Hair follicle dermal papilla cell (primary cell): ENCODE results near the gene GPRC5D. TPM values are rescaled to one million over a fixed set of nuclear protein-coding genes. Genes with fewer than 3 reads are reported as not detected.

Experiments used
- small RNA-seq: library from RNA; depleted of rRNA; stranded (forward); fragments of <200 nt; gene quantifications from one replicate; pipeline ENCODE3, GENCODE V24; 2012
- total RNA-seq: library from RNA; depleted of rRNA; stranded (reverse); fragments of >200 nt; gene quantifications from 2 replicates; pipeline ENCODE4 v1.2.3, GENCODE V29; 2012

GPRC5D gene
- not detected in 2 replicates for total RNA-seq

DNA sequence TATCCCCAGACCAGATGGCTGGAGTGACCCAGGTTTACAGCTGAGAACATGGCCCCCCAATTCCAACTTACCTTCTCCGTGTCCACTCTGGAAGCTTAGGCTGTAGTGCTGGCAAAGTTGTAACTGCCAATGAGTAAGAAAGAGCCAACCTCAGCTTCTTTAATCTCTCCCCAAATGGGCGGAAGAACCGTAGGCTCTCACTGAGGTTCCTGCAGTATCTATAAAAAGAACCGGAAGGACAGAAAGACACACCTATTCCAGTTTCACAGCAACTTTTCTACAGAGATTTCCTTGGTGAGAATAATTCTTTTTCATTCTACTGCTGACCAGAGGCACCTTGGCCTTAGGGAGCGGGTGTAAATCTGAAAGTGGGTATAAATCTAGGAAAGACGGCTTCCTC, at the start of gene GPRC5D:
Gene GPRC5D (minus strand): TSS at position 135 of the 400 bp plus-strand sequence. CDS start 1,786 bp downstream, outside the sequence.

DNA sequence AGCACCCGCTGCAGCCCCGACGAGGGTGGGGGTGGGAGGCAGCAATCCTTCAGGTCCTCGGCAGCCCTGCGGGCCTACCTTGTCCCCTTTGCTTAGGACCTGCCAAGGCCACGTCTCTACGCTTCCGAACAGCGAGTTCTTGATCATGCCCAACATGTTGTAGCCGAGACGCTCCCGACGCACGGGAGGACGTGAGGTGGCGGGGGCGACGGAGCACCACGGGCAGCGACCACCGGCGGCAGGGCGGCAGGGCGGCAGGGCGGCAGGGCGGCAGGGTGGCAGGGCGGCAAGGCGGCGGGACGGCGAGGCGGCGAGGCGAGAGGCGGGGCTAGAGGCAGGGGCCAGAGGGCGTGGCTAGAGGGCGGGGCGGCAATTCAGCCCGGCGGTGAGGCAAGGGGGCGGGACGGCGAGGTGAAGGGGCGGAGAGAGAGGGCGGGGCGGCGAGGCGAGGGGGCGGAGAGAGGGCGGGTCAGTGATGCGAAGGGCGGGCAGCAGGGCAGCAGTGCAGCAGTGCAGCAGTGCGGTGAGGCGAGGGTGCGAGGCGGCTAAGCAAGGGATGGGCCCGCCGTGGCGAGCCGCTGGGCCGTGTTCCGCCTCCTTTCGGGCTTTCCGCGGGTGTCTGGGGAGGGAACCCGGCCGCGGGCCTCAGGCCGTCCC, 48.1 kb upstream of the GPRC5D start, which contains the start of gene HEBP1:
Gene HEBP1 (minus strand): TSS at position 307 of the 657 bp plus-strand sequence. CDS start 151 bp downstream, at position 156.

DNA sequence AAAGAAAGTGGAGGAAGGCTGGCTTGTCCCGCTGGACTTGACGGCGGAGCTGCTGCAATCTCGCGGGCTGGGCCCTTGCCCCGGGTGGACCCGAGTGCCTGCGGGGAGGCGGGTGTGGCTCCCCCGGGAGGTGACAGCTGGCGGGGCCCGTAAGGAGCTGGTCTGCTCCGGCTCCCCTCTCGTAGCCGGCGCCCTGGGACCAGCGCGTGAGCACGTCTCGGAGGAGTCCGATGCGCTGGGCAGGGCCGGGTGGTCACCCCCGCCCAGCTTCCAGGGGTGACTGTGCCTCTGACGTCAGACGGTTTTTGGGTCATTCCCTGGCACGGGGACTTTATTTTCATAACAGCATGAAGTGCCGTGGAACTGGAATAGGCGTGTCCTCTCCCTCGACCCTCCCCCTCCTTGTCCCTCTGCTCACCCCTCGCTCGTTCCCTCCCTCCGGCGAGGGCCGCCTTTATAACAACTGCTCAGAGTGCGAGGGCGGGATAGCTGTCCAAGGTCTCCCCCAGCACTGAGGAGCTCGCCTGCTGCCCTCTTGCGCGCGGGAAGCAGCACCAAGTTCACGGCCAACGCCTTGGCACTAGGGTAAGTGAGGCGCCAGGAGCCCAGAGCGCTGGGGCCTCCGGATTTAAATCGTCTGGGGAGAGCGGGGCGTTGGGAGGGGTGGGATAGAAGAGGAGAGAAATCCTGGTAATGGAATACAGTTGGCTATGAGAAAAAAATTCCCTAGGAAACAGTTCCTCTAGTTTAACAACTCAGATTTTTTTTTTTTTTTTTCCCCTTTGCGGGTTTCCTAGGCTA, 60.7 kb downstream of the GPRC5D start, which contains the start of gene GPRC5A:
Gene GPRC5A (plus strand): TSS at position 483 of the 801 bp plus-strand sequence. CDS start 16,688 bp downstream, outside the sequence.

Small RNAs within 50 kb of the gene (small RNA-seq; reads per million reads assigned to genes)
- not detected for gene RF00604

Other genes starting within 250 kb of the GPRC5D start
- 33.3 and 48.2 TPM in 2 replicates for gene CDKN1B, start 234.8 kb downstream of the GPRC5D start, total RNA-seq
- gene APOLD1, start 166.5 kb downstream of the GPRC5D start, total RNA-seq = 4.5 and 5.1 TPM in 2 replicates
- gene DDX47, start 138.8 kb downstream of the GPRC5D start, total RNA-seq = 55.7 and 59.3 TPM in 2 replicates
- gene GPRC5A, start 60.6 kb downstream of the GPRC5D start, total RNA-seq = 0.32 and 1.2 TPM in 2 replicates
- gene HEBP1, start 48.1 kb upstream of the GPRC5D start, total RNA-seq = 13.6 and 15.3 TPM in 2 replicates
- 7.5 and 7.7 TPM in 2 replicates for gene FAM234B, start 92.2 kb upstream of the GPRC5D start, total RNA-seq
- gene GSG1, start 151.5 kb upstream of the GPRC5D start, total RNA-seq = 0.16 TPM in 1 of 2 replicates, not detected in the other
- gene EMP1, start 244.6 kb upstream of the GPRC5D start, total RNA-seq = 320 and 393 TPM in 2 replicates